IPS-NIHi11 (cell line): ENCODE measurements around the gene AMBRA1.
"Not testable (repeated sequence)": the region's sequence is repeated elsewhere in the genome, so short reads cannot be mapped to it uniquely, and the experiment has no call there.

Experiments used
- DNase-seq: peaks from one replicate; pipeline ENCODE4 v3.0.0; 2012; ENCODE audit warnings: mixed read lengths, low spot score

The AMBRA1 gene

GRCh38 chr11:46612326-46612725 is 18.5 kb upstream of the AMBRA1 start:
- DNase-seq = no peak

DNA sequence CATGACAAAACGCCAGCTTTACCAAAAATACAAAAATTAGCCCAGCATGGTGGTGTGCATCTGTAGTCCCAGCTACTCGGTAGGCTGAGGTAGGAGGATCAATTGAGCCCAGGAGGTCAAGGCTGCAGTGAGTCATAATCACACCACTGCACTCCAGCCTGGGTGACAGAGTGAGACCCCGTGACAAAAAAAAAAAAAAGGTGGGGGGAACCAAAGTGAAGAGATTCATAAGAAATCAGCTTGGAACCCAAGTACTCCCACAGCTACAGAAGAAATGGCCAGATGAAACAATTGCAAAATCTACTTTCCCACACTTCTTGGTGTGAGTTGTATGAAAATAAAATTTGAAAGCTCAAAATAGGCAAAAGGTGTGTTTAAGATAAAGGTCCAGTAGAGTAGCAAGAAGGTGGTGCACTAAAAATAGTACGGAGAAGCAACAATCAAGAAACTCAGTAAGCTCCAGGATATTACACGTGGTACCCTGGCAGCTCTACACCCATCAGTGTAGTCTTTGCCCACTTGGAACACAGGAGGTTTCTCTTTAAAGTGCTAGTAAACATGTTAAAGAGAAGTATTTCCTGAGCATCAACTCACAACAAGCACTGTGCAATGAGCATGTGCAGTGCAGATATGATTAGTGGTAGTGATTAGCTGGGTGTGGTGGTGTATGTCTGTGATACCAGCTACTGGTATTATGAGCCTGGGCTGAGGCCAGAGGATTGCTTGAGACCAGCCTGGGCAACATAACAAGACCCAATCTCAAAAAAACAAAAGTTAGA is 17.9 kb upstream of the AMBRA1 start:
- no peak for DNase-seq

GRCh38 chr11:46609386-46609785 is 15.6 kb upstream of the AMBRA1 start:
- DNase-seq = no peak

DNA sequence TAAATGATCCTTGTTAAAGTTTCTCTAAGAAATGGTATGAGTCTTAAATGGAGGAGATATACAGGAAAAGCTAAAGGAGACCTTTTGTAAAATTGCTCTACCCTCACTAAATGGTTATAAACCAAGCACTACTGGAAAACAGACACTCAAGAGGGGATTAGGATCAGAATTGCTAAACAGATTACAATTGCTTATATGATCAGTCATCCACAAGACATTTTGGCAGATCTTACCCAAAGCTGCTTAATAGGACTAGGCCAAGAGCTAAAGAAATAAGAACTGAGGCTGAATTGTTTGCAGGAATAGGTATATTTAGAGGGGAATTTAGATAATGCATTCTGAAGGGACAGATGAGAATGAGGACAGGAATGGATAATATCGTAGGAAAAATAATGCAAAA is 13.7 kb upstream of the AMBRA1 start:
- no peak for DNase-seq

GRCh38 chr11:46604796-46605195 is 11.0 kb upstream of the AMBRA1 start:
- no peak for DNase-seq

GRCh38 chr11:46603704-46604308 is 10.0 kb upstream of the AMBRA1 start:
- no peak for DNase-seq

- DNase-seq = no peak
These were observed 7.3 kb upstream of the AMBRA1 start for GRCh38 chr11:46601129-46601528.

DNA sequence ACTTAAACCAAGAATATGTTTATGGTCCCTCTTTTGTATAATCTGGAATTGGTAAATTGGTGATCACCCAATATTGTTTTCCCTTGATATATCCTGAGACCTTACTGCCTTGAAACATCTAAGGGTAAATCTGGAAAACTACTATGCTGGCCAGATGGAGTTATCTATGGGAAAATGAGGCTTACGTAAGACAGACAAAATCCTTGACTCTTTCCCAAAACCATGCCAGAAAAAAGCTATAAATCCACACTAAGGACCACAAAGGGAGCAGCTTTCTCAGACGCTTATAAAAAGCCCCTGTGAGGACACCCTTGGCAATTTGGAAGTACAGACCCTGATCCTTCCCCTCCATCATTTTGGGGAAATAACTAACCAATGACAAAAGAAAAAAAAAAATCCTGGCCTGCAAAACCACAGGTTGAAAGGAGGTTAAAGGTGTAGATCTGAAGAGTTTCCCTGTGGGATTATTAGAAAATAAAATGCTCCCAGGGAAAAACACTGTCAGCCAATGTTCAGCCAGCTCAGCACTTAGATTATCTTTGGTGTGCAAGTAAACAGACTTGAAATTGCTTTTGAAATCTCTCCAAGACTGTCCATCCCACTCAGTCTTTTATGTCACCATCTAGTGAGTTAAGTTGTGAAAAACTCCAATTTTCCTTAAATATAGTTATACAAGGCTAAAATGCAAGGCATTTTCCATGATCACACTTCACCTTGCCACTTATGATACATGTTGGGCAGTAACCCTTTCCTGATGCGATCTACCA is 6.6 kb upstream of the AMBRA1 start:
- DNase-seq = no peak

DNA sequence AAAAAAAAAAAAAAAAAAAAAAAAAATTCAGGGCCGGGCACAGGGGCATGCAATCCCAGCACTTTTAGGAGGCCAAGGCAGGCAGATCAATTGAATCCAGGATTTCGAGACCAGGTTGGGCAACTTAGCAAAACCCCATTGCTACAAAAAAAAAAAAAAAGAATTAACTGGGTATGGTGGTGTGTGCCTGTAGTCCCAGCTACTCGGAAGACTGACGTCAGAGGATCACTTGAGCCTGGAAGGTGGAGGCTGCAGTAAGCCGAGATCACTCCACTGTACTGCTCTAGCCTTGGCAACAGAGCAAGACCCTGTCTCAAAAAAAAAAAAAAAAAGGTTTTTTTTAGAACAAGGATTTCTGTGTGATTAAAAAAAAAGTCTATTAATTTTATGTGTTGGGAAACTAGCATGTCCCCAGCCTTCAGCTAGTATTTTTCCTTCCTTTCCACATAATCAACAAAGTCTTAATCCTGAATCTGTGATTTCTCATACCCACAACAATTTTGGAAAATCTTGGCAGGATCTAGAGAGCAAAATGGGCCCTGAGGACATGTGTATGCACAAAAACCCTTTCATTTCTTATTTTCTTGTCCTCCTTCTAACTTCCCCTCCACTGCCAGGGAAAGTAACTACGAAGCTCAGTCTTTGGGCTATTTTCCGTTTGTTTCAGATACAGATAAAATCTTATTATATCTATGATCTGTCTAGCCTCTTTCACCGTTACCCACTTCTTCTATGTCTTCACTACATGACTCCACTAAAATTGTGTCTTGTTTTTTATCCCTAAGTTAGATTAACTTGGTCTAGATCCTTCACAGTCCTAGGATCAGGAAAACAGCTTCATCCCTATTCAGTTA is 5.7 kb upstream of the AMBRA1 start:
- no peak for DNase-seq

- no peak for DNase-seq
These were observed 3.9 kb upstream of the AMBRA1 start for GRCh38 chr11:46597609-46598219.

- no peak for DNase-seq
These were observed 3.3 kb upstream of the AMBRA1 start for GRCh38 chr11:46597155-46597554.

DNA sequence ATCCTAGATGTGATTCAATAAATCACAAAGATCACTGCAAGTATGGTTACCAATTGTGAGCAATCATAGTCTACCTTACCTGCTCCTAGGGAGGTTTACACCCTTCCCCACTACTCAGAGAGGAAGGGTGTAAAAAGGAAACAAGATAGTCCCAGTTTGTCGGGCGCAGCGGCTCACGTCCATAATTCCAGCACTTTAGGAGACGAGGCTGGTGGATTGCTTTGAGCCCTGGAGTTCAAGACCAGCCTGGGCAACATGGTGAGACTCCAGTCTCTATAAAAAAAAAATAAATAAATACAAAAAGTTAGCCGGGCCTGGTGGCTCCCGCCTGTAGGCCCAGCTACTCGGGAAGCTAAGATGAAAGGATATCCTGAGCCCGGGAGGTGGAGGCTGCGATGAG is 962 bp upstream of the AMBRA1 start:
- no peak for DNase-seq

DNA sequence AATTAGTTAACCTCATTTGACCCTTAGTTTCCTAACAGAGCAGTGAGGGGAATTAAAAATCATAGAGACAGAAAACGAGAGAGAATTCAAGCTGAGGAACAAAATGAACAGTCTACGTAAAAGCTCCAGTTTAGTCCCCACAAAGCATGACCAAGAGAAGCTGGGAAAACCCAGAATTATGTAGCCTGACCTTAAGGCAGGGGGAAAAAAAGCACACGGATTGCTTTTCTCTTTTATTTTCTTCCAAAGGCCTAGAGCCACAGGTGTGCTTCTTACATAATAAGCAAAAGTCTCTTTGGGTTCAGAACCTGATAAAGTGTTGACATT is 514 bp upstream of the AMBRA1 start:
- no peak for DNase-seq

DNA sequence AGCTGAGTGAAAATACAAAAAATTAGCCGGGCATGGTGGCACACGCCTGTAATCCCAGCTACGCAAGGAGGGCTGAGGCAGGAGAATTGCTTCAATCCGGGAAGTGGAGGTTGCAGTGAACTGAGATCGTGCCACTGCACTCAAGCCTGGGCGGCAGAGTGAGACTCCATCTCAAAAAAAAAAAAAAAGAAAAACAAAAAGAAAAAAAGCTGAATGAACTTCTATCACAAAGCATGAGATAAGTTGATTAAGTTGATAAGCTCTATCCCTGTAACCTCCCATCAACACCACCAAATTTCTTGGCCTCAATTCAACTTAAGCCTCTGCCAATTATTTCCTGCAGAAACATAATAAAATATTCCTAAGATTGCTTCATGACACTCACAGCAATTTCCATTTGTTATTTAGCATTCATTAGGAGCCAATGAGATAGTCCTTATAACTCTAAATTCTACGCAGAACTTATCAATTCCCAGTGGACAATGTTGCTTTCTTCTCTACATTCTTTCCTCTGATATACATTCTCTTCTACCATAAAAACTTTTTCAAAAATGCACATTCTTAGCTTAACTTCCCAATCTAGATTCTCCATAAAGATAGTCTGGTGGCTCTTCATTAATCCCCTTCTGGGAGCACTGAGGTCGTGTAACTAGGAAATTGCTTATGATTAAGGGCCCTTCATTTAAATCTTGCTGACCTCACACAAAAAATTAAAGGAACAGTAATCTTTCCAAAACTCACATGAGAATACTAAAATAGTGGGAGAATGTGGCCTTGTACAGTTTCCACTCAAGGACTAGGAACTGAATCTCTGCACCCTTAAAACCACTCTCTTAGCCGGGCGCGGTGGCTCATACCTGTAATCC is 2.9 kb downstream of the AMBRA1 start:
- DNase-seq = no peak

GRCh38 chr11:46588915-46589314 is 4.9 kb downstream of the AMBRA1 start:
- no peak for DNase-seq

DNA sequence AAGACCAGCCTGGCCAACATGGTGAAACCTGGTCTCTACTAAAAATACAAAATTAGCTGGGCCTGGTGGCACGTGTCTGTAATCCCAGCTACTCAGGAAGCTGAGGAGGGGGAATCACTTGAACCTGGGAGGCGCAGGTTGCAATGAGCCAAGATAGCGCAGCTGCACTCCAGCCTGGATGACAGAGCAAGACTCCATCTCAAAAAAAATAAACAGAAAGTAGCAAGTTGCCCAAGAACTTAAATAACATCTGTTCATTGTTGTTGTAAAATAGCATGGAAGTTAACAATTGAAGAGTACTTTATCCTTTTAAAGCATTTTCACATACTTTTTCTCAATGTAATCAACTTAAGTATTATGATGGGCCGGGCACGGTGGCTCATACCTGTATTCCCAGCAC is 5.7 kb downstream of the AMBRA1 start:
- DNase-seq = no peak

- not testable (repeated sequence) for DNase-seq
These were observed 10.3 kb downstream of the AMBRA1 start for GRCh38 chr11:46583513-46583912.

GRCh38 chr11:46582588-46582987 is 11.2 kb downstream of the AMBRA1 start:
- no peak for DNase-seq

DNA sequence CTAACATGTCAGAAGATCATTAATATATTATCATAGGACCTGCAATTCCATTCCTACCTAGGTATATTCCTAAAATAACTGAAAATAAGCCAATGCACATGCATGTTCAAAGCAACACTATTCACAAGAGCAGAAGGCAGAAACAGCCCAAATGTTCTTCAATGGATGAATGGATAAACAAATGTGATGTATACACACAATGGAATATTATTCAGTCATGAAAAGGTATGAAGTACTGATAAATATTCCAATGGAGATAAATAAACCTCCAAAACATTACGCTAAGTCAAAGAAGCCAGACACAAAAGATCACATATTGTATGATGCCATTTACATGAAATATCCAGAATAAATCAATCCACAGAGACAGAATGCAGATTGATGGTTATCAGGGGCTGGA is 16.8 kb downstream of the AMBRA1 start:
- DNase-seq = no peak

DNA sequence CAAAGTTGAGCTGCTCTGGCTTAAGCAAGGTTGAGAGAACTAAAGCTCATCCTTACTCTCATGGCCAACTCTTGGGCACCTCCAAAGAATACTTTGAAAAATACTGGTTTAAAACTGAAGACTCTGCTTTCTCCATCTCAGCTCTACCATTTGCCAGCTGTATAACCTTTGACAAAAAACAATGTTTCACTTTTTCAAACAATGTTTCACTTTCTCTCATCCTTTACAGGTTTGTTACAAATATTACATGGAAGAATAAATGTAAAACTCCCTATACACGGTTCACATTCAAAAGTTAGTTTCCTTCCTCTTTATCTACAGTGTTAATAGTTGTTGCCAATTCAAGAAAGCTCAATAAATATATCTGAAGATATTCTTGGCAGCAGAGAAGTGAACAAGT is 19.2 kb downstream of the AMBRA1 start:
- no peak for DNase-seq

GRCh38 chr11:46570790-46571398 is 22.9 kb downstream of the AMBRA1 start:
- no peak for DNase-seq
